ENCODE measurements around the gene PTH1R. TPM values are rescaled to one million over a fixed set of nuclear protein-coding genes. Genes with fewer than 3 reads are reported as not detected.

The PTH1R gene
- total RNA-seq, 1 experiment from 2014 or later, result 1.0 TPM

- no peak overlapping the region for H2BK5ac ChIP-seq (ENCODE audit: insufficient read length, low read length)
- no peak overlapping the region for H3K27ac ChIP-seq (ENCODE audit: insufficient read length, low read depth, low read length)
Observed at GRCh38 chr3:46862369-46863025, 15.0 kb upstream of the PTH1R start.

More at GRCh38 chr3:46862369-46863025, 15.0 kb upstream of the PTH1R start:
- no peak for DNase-seq
- no peak overlapping the region for H3K18ac ChIP-seq (ENCODE audit: insufficient read length, low read depth, low read length)
- H2BK12ac ChIP-seq (ENCODE audit: insufficient read length, low read depth, low read length), result no peak overlapping the region
- H3K4ac ChIP-seq (ENCODE audit: low read depth, low read length), result no peak overlapping the region
- H2BK120ac ChIP-seq (ENCODE audit: low read depth, low read length, poor library complexity, severe bottlenecking), result no peak overlapping the region
- Mint-ChIP-seq H3K4me3 (no peak overlapping the region), H3K9me3 (no peaks in the 10 kb centered on the region; a peak in 1 of 5 replicates), H3K27ac (no peak overlapping the region), H3K36me3 (ENCODE audit: insufficient read depth in 1 of 3, low read depth in 3 of 3) (no peaks in the 10 kb centered on the region), H3K4me1 (peaks cover 8 to 19% of the 10 kb centered on the region in 2 experiments), H3K27me3 (ENCODE audit: low read depth) (peaks cover 19% of the 10 kb centered on the region)
- no CpG with 5 or more reads among the region's 7 CpGs for WGBS (ENCODE audit: extremely low coverage, insufficient read length, low lambda C conversion rate)
- H4K5ac ChIP-seq (ENCODE audit: insufficient read length, low read depth, low read length), result no peak overlapping the region
- H3K79me1 ChIP-seq (ENCODE audit: insufficient read depth, low read depth, low read length, poor library complexity, severe bottlenecking), result no peaks in the 10 kb centered on the region
- no peak overlapping the region for H3K4me2 ChIP-seq (ENCODE audit: insufficient read depth, insufficient read length, low read length)
- H3K23me2 ChIP-seq (ENCODE audit: insufficient read length, low read depth, low read length, poor library complexity, severe bottlenecking), result no peaks in the 10 kb centered on the region
- TF ChIP-seq CTCF (conservative IDR thresholded peaks at IDR 0.05), result no peak
- H2BK20ac ChIP-seq (ENCODE audit: low read depth, low read length, poor library complexity, severe bottlenecking), result no peak overlapping the region
- no peaks in the 10 kb centered on the region for H3K27me3 ChIP-seq (ENCODE audit: insufficient read depth, low read length)
- H3K56ac ChIP-seq (ENCODE audit: insufficient read length, low read depth, low read length), result no peak overlapping the region
- no peak overlapping the region for H4K91ac ChIP-seq (ENCODE audit: insufficient read length, low read depth, low read length)
- H2AK5ac ChIP-seq (ENCODE audit: insufficient read length, low read length), result no peak overlapping the region
- H3K79me2 ChIP-seq (ENCODE audit: insufficient read depth, low read length), result no peaks in the 10 kb centered on the region
- H3T11ph ChIP-seq (ENCODE audit: low read length), result no peak overlapping the region
- no peak overlapping the region for H2BK15ac ChIP-seq (ENCODE audit: low read depth, low read length)
- H4K20me1 ChIP-seq (ENCODE audit: control insufficient read depth, insufficient read depth, insufficient read length), result no peaks in the 10 kb centered on the region
- no peak overlapping the region for H2AFZ ChIP-seq (ENCODE audit: low read length)
- no peaks in the 10 kb centered on the region for H3K4me1 ChIP-seq (ENCODE audit: insufficient read depth, low read length)
- H3K14ac ChIP-seq (ENCODE audit: insufficient read depth, low read length), result no peak overlapping the region
- H4K8ac ChIP-seq (replicated peaks; ENCODE audit: insufficient read length, low read depth, low read length), result no peak overlapping the region
- H3K23ac ChIP-seq (ENCODE audit: insufficient read length, low read depth, low read length), result no peak overlapping the region
- H3K9me3 ChIP-seq (ENCODE audit: control insufficient read depth, low read depth, low read length), result no peaks in the 10 kb centered on the region
- no peak overlapping the region for H3K9ac ChIP-seq (ENCODE audit: extremely low read depth, insufficient read length, low read length)

Measured in H9 (cell line).